WTC11 (cell line): ENCODE measurements around the gene MIER3. TPM values are rescaled to one million over a fixed set of nuclear protein-coding genes. Genes with fewer than 3 reads are reported as not detected.

Experiments used
- ATAC-seq: fragments of 200-7000 bp; cut with Tn5 transposase; 2 replicates; pipeline ENCODE4 v1.10.0; 2021; ENCODE audit warnings: mild to moderate bottlenecking, moderate library complexity
- CTCF ChIA-PET: fragments of 300-600 bp; sonication (Branson Sonifier 250); formaldehyde crosslinking; loops from one replicate; lab custom pipeline; 2021; ENCODE audit warnings: antibody characterized with exemption; lab: Charles Lee
- POLR2A ChIA-PET: fragments of 350-600 bp; sonication (Branson Sonifier 250); formaldehyde crosslinking; loops from one replicate; lab custom pipeline; 2021; ENCODE audit warnings: antibody characterized with exemption; lab: Charles Lee
- DNase-seq: peaks from one replicate; pipeline ENCODE4 v3.0.0; 2021; ENCODE audit warnings: low spot score
- H3K27ac Mint-ChIP-seq: 2 replicates; pipeline ENCODE4 v1.8.0; 2021; ENCODE audit warnings: mixed read lengths
- H3K27me3 Mint-ChIP-seq: 2 replicates; pipeline ENCODE4 v1.8.0; 2021; ENCODE audit warnings: low read depth, mild to moderate bottlenecking, moderate library complexity, mixed read lengths
- H3K36me3 Mint-ChIP-seq: 2 replicates; pipeline ENCODE4 v1.8.0; 2021; ENCODE audit warnings: mixed read lengths
- H3K4me1 Mint-ChIP-seq: 2 replicates; pipeline ENCODE4 v1.8.0; 2022; ENCODE audit warnings: mixed read lengths
- H3K4me3 Mint-ChIP-seq: 2 replicates; pipeline ENCODE4 v1.8.0; 2021; ENCODE audit warnings: mild to moderate bottlenecking, moderate library complexity, mixed read lengths
- H3K9me3 Mint-ChIP-seq: 2 replicates; pipeline ENCODE4 v1.8.0; 2021; ENCODE audit warnings: mixed read lengths
- ATF3 ChIP-seq: sonication (generic); formaldehyde crosslinking; conservative IDR thresholded peaks from 2 replicates; pipeline ENCODE4 v1.8.1; 2022; ENCODE audit warnings: mild to moderate bottlenecking, missing genetic modification reagents
- CREM ChIP-seq: sonication (generic); formaldehyde crosslinking; IDR thresholded peaks from 2 replicates; pipeline ENCODE4 v1.8.1; 2022; ENCODE audit warnings: mild to moderate bottlenecking, missing genetic modification reagents, moderate library complexity
- FOXP1 ChIP-seq: sonication (generic); formaldehyde crosslinking; IDR thresholded peaks from 2 replicates; pipeline ENCODE4 v1.8.0; 2022; ENCODE audit warnings: missing genetic modification reagents, mild to moderate bottlenecking, moderate library complexity, borderline replicate concordance
- FOXP4 ChIP-seq: sonication (generic); formaldehyde crosslinking; IDR thresholded peaks from 2 replicates; pipeline ENCODE4 v1.8.0; 2022; ENCODE audit warnings: mild to moderate bottlenecking, missing genetic modification reagents
- HMGXB4 ChIP-seq: sonication (generic); formaldehyde crosslinking; IDR thresholded peaks from 2 replicates; pipeline ENCODE4 v1.8.1; 2023; ENCODE audit warnings: mild to moderate bottlenecking, moderate library complexity, missing genetic modification reagents
- JAZF1 ChIP-seq: fragments of 250-450 bp; sonication (Bioruptor Pico); IDR thresholded peaks from 2 replicates; pipeline ENCODE4 v1.9.0; 2021; ENCODE audit warnings: moderate library complexity, mild to moderate bottlenecking, inconsistent platforms
- MLX ChIP-seq: sonication (generic); formaldehyde crosslinking; IDR thresholded peaks from 2 replicates; pipeline ENCODE4 v1.8.1; 2023; ENCODE audit warnings: mild to moderate bottlenecking, missing genetic modification reagents, moderate library complexity
- MXD4 ChIP-seq: fragments of 250-450 bp; sonication (Bioruptor Pico); IDR thresholded peaks from 2 replicates; pipeline ENCODE4 v1.8.0; 2021; ENCODE audit warnings: mild to moderate bottlenecking, moderate library complexity, borderline replicate concordance
- USF1 ChIP-seq: sonication (generic); formaldehyde crosslinking; IDR thresholded peaks from 2 replicates; pipeline ENCODE4 v1.8.0; 2022; ENCODE audit warnings: mild to moderate bottlenecking, missing genetic modification reagents
- ZBTB21 ChIP-seq: sonication (generic); formaldehyde crosslinking; IDR thresholded peaks from 2 replicates; pipeline ENCODE4 v1.8.1; 2023; ENCODE audit warnings: mild to moderate bottlenecking, missing genetic modification reagents, borderline replicate concordance
- ZBTB43 ChIP-seq: sonication (generic); formaldehyde crosslinking; IDR thresholded peaks from 2 replicates; pipeline ENCODE4 v1.8.1; 2023; ENCODE audit warnings: mild to moderate bottlenecking, missing genetic modification reagents
- ZMAT4 ChIP-seq: fragments of 250-450 bp; sonication (Bioruptor Pico); IDR thresholded peaks from 2 replicates; pipeline ENCODE4 v1.9.0; 2021; ENCODE audit warnings: mild to moderate bottlenecking
- ZNF138 ChIP-seq: sonication (generic); formaldehyde crosslinking; conservative IDR thresholded peaks from 2 replicates; pipeline ENCODE4 v1.8.1; 2022; ENCODE audit warnings: mild to moderate bottlenecking, moderate library complexity, missing genetic modification reagents
- ZNF232 ChIP-seq: sonication (generic); formaldehyde crosslinking; IDR thresholded peaks from 2 replicates; pipeline ENCODE4 v1.8.0; 2022; ENCODE audit warnings: mild to moderate bottlenecking, missing genetic modification reagents
- ZNF423 ChIP-seq: fragments of 250-450 bp; sonication (Bioruptor Pico); IDR thresholded peaks from 2 replicates; pipeline ENCODE4 v2.1.2; 2022; ENCODE audit warnings: mild to moderate bottlenecking, moderate library complexity
- ZNF425 ChIP-seq: fragments of 250-450 bp; sonication (Bioruptor Pico); conservative IDR thresholded peaks from 2 replicates; pipeline ENCODE4 v1.9.0; 2021; ENCODE audit warnings: mild to moderate bottlenecking
- total RNA-seq: library from RNA; stranded (reverse); gene quantifications from 3 replicates; pipeline ENCODE4 v1.2.3, GENCODE V29; 2021

Gene MIER3
- total RNA-seq, 1 experiment from 2014 or later: 27.8 TPM

GRCh38 chr5:56954262-56954661 is 2.3 kb upstream of the MIER3 start:
- CTCF ChIA-PET: interaction anchor here (1.5 kb wide), 1 partner anchor 184 kb away, joined by 5 read pairs; no protein-coding TSS in a partner anchor
- Mint-ChIP-seq H3K4me3 (no peak overlapping the region), H3K27me3 (peaks cover 20% of the 10 kb centered on the region)
- no peak for DNase-seq
- POLR2A ChIA-PET: interaction anchor here (0.5 kb wide), 1 partner anchor 16 kb away, joined by 6 read pairs; no protein-coding TSS in a partner anchor
- TF ChIP-seq ZNF425 (CRISPR knock-in tag): no peak
- TF ChIP-seq MLX (CRISPR knock-in tag): no peak
- no peak for TF ChIP-seq ATF3 (CRISPR knock-in tag)
- TF ChIP-seq, all 79 proteins: peak for 0
- Mint-ChIP-seq H3K27ac (no peak overlapping the region), H3K9me3 (no peaks in the 10 kb centered on the region), H3K36me3 (no peaks in the 10 kb centered on the region), H3K4me1 (peaks cover 25% of the 10 kb centered on the region)
- no peak for ATAC-seq

- peaks cover 4% of the 10 kb centered on the region for H3K36me3 Mint-ChIP-seq
- peaks cover 18% of the 10 kb centered on the region for H3K4me1 Mint-ChIP-seq
- ChIA-PET POLR2A (interaction anchor here (0.6 to 2.0 kb wide), 8 partner anchors 34 to 427 kb away, joined by 3 to 29 read pairs (median 6); partner anchors contain the start of genes GPBP1 and SETD9), CTCF (interaction anchor here (0.6 to 3.6 kb wide), 12 partner anchors 45 to 440 kb away, joined by 3 to 33 read pairs (median 4); no protein-coding TSS in a partner anchor)
- peaks cover 20% of the 10 kb centered on the region for H3K27me3 Mint-ChIP-seq
- H3K9me3 Mint-ChIP-seq: no peaks in the 10 kb centered on the region
- peak overlapping the region; percentile 95 for H3K4me3 Mint-ChIP-seq
- peak; percentile 60 for ATAC-seq
- peak overlapping the region; percentile 80; the same call in 1 of the 2 replicates for H3K27ac Mint-ChIP-seq
- peak; percentile 52 for DNase-seq
- TF ChIP-seq USF1 (CRISPR knock-in tag): no peak
- 0 out of 2 replicates have a peak, but pooled peaks have one; percentile 72 for TF ChIP-seq ZNF138 (CRISPR knock-in tag)
- TF ChIP-seq ZBTB43 (CRISPR knock-in tag): no peak
- TF ChIP-seq FOXP1 (CRISPR knock-in tag): 0 out of 2 replicates have a peak, but pooled peaks have one; percentile 13
- TF ChIP-seq HMGXB4 (CRISPR knock-in tag): peak; percentile 89
- no peak for TF ChIP-seq MXD4 (CRISPR knock-in tag)
- 0 out of 2 replicates have a peak, but pooled peaks have one; percentile 10 for TF ChIP-seq CREM
- TF ChIP-seq ZNF232: no peak
- no peak for TF ChIP-seq JAZF1 (CRISPR knock-in tag)
- no peak for TF ChIP-seq ZBTB21 (CRISPR knock-in tag)
- TF ChIP-seq FOXP4 (CRISPR knock-in tag): 0 out of 2 replicates have a peak, but pooled peaks have one; percentile 19
- TF ChIP-seq ZMAT4 (CRISPR knock-in tag): no peak
- no peak for TF ChIP-seq ZNF425 (CRISPR knock-in tag)
- TF ChIP-seq ZNF423 (CRISPR knock-in tag): peak; percentile 74
Observed at GRCh38 chr5:56951126-56951945, 587 bp downstream of the MIER3 start.
